ENCODE data around the gene DUS2. TPM values are rescaled to one million over a fixed set of nuclear protein-coding genes. Genes with fewer than 3 reads are reported as not detected.
"Not testable (repeated sequence)": the region's sequence is repeated elsewhere in the genome, so short reads cannot be mapped to it uniquely, and the experiment has no call there.

The DUS2 gene
- total and polyA plus RNA-seq, 9 of the 15 experiments (the other 6 are each of a cell fraction or from before 2014, with no cell fraction given), result 5.8 to 22.5 (median 20.6) TPM

- Histone ChIP-seq H4K20me1 (replicated peaks; ENCODE audit: control insufficient read depth, insufficient read depth, low read length) (no peaks in the 10 kb centered on the region; the same call in 1 of the 2 replicates), H3K4me2 (ENCODE audit: insufficient read depth, low read length) (no peak overlapping the region), H3K9me3 (replicated peaks; ENCODE audit: control insufficient read depth, insufficient read depth, low read depth, low read length) (no peaks in the 10 kb centered on the region), H3K27ac (ENCODE audit: extremely low read depth, low read depth, low read length) (no peak overlapping the region), H3K4me1 (replicated peaks in 1 of 2; ENCODE audit: control insufficient read depth in 2 of 2, insufficient read depth in 2 of 2, low read length in 2 of 2) (peaks cover 0 to 7% of the 10 kb centered on the region in 2 experiments; a peak in 3 of 5 replicates), H3K27me3 (ENCODE audit: control insufficient read depth in 2 of 2, insufficient read depth in 2 of 2, low read length in 2 of 2) (no peaks in the 10 kb centered on the region), H2AFZ (ENCODE audit: low read depth, low read length) (no peak overlapping the region), H3K4me3 (no peak overlapping the region), H3K9ac (ENCODE audit: insufficient read depth in 1 of 2, low read depth in 2 of 2, low read length in 2 of 2) (no peak overlapping the region), H3K79me2 (ENCODE audit: control insufficient read depth, insufficient read depth, low read length) (peaks cover 10% of the 10 kb centered on the region), H3K9me1 (ENCODE audit: control insufficient read depth, insufficient read depth, low read length) (no peaks in the 10 kb centered on the region), H3K36me3 (ENCODE audit: control insufficient read depth, insufficient read depth, low read length) (peaks cover 47% of the 10 kb centered on the region; the same call in 2 of the 3 replicates)
- FAIRE-seq (no peak), DNase-seq (ENCODE audit: extremely low read depth in 1 of 4, low spot score in 3 of 4) (no peak), ATAC-seq (no peak)
- intact Hi-C loops (cut with micrococcal nuclease) (no loop called here), in situ Hi-C loops (cut with MboI) (no loop called here)
- BruUV-seq (replicated peaks), result no TSS peak
- CTCF ChIA-PET (ENCODE audit: low intra/inter-chr PET ratio), result no interaction called here
- TF ChIP-seq ZNF121 (CRISPR knock-in tag; conservative IDR thresholded peaks at IDR 0.05), result peak; percentile 67
- TF ChIP-seq BDP1 (IDR thresholded peaks at IDR 0.05; ENCODE audit: insufficient read depth, insufficient read length), result no peak
- 100% methylated on average over 3 of the region's 3 CpGs for WGBS (ENCODE audit: insufficient coverage, low coverage, missing lambda C conversion rate)
- POLR2A ChIA-PET, result interaction anchor here (1.4 to 2.6 kb wide), 5 partner anchors 8 to 69 kb away, joined by 3 to 9 read pairs (median 4); partner anchors contain the start of gene DPEP2NB
Measured at GRCh38 chr16:68028996-68029395, 5.9 kb downstream of the DUS2 start.

DNA sequence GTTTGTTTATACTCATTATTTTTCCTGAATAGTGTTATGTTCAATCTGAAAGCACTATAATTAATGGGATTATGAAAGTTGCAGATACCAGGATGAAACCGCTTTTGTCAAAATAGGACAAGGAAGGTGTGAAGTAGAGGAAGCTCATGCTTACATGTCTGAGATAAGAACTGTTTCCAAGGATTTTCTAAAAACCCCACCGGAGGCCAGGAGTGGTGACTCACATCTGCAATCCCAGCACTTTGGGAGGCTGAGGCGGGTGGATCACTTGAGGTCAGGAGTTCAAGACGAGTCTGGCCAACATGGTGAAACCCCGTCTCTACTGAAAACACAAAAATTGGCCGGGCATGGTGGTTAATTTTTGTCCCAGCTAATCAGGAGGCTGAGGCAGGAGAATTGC lies 7.0 kb downstream of the DUS2 start:
- BruUV-seq (replicated peaks); H3K4me3 ChIP-seq; ATAC-seq; H2AFZ ChIP-seq (ENCODE audit: low read depth, low read length); in situ Hi-C loops (cut with MboI); H3K4me1 ChIP-seq (replicated peaks in 1 of 2; ENCODE audit: control insufficient read depth in 2 of 2, insufficient read depth in 2 of 2, low read length in 2 of 2); H3K9me3 ChIP-seq (replicated peaks; ENCODE audit: control insufficient read depth, insufficient read depth, low read depth, low read length); H4K20me1 ChIP-seq (replicated peaks; ENCODE audit: control insufficient read depth, insufficient read depth, low read length); H3K9ac ChIP-seq (ENCODE audit: insufficient read depth in 1 of 2, low read depth in 2 of 2, low read length in 2 of 2); FAIRE-seq; H3K27ac ChIP-seq (ENCODE audit: extremely low read depth, low read depth, low read length); H3K4me2 ChIP-seq (ENCODE audit: insufficient read depth, low read length); CTCF ChIA-PET (ENCODE audit: low intra/inter-chr PET ratio); H3K79me2 ChIP-seq (ENCODE audit: control insufficient read depth, insufficient read depth, low read length); H3K27me3 ChIP-seq (ENCODE audit: control insufficient read depth in 2 of 2, insufficient read depth in 2 of 2, low read length in 2 of 2); intact Hi-C loops (cut with micrococcal nuclease); H3K9me1 ChIP-seq (ENCODE audit: control insufficient read depth, insufficient read depth, low read length): not testable (repeated sequence)
- 46% methylated on average over 6 of the region's 6 CpGs for WGBS (ENCODE audit: insufficient coverage, low coverage, missing lambda C conversion rate)
- peak in 1 of 4 experiments; percentile 24 for DNase-seq (ENCODE audit: extremely low read depth in 1 of 4, low spot score in 3 of 4)
- peaks cover 47% of the 10 kb centered on the region for H3K36me3 ChIP-seq (ENCODE audit: control insufficient read depth, insufficient read depth, low read length)
- POLR2A ChIA-PET, result interaction anchor here (1.4 to 1.6 kb wide), 2 partner anchors 9 to 70 kb away, joined by 3 to 4 read pairs; no protein-coding TSS in a partner anchor
- TF ChIP-seq, protein P1, sequence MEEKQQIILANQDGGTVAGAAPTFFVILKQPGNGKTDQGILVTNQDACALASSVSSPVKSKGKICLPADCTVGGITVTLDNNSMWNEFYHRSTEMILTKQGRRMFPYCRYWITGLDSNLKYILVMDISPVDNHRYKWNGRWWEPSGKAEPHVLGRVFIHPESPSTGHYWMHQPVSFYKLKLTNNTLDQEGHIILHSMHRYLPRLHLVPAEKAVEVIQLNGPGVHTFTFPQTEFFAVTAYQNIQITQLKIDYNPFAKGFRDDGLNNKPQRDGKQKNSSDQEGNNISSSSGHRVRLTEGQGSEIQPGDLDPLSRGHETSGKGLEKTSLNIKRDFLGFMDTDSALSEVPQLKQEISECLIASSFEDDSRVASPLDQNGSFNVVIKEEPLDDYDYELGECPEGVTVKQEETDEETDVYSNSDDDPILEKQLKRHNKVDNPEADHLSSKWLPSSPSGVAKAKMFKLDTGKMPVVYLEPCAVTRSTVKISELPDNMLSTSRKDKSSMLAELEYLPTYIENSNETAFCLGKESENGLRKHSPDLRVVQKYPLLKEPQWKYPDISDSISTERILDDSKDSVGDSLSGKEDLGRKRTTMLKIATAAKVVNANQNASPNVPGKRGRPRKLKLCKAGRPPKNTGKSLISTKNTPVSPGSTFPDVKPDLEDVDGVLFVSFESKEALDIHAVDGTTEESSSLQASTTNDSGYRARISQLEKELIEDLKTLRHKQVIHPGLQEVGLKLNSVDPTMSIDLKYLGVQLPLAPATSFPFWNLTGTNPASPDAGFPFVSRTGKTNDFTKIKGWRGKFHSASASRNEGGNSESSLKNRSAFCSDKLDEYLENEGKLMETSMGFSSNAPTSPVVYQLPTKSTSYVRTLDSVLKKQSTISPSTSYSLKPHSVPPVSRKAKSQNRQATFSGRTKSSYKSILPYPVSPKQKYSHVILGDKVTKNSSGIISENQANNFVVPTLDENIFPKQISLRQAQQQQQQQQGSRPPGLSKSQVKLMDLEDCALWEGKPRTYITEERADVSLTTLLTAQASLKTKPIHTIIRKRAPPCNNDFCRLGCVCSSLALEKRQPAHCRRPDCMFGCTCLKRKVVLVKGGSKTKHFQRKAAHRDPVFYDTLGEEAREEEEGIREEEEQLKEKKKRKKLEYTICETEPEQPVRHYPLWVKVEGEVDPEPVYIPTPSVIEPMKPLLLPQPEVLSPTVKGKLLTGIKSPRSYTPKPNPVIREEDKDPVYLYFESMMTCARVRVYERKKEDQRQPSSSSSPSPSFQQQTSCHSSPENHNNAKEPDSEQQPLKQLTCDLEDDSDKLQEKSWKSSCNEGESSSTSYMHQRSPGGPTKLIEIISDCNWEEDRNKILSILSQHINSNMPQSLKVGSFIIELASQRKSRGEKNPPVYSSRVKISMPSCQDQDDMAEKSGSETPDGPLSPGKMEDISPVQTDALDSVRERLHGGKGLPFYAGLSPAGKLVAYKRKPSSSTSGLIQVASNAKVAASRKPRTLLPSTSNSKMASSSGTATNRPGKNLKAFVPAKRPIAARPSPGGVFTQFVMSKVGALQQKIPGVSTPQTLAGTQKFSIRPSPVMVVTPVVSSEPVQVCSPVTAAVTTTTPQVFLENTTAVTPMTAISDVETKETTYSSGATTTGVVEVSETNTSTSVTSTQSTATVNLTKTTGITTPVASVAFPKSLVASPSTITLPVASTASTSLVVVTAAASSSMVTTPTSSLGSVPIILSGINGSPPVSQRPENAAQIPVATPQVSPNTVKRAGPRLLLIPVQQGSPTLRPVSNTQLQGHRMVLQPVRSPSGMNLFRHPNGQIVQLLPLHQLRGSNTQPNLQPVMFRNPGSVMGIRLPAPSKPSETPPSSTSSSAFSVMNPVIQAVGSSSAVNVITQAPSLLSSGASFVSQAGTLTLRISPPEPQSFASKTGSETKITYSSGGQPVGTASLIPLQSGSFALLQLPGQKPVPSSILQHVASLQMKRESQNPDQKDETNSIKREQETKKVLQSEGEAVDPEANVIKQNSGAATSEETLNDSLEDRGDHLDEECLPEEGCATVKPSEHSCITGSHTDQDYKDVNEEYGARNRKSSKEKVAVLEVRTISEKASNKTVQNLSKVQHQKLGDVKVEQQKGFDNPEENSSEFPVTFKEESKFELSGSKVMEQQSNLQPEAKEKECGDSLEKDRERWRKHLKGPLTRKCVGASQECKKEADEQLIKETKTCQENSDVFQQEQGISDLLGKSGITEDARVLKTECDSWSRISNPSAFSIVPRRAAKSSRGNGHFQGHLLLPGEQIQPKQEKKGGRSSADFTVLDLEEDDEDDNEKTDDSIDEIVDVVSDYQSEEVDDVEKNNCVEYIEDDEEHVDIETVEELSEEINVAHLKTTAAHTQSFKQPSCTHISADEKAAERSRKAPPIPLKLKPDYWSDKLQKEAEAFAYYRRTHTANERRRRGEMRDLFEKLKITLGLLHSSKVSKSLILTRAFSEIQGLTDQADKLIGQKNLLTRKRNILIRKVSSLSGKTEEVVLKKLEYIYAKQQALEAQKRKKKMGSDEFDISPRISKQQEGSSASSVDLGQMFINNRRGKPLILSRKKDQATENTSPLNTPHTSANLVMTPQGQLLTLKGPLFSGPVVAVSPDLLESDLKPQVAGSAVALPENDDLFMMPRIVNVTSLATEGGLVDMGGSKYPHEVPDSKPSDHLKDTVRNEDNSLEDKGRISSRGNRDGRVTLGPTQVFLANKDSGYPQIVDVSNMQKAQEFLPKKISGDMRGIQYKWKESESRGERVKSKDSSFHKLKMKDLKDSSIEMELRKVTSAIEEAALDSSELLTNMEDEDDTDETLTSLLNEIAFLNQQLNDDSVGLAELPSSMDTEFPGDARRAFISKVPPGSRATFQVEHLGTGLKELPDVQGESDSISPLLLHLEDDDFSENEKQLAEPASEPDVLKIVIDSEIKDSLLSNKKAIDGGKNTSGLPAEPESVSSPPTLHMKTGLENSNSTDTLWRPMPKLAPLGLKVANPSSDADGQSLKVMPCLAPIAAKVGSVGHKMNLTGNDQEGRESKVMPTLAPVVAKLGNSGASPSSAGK (IDR thresholded peaks at IDR 0.05), result peak; percentile 53; the same call in 1 of the 2 replicates
- TF ChIP-seq KDM1A (IDR thresholded peaks at IDR 0.05) (peak; percentile 37 to 66; a peak in 2 of 4 replicates), L3MBTL2 (IDR thresholded peaks at IDR 0.05) (peak; percentile 84)
